Fibroblast of skin of back (primary cell): ENCODE results near the gene BCL11B.
A peak's percentile ranks its signal among the peaks of the same experiment; 100 is the strongest.

Experiments used
- DNase-seq: peaks from one replicate; pipeline ENCODE4 v3.0.0-alpha.2; 2013

Gene BCL11B

GRCh38 chr14:99179506-99179905 is 92.5 kb downstream of the BCL11B start:
- DNase-seq = no peak

- DNase-seq = no peak
Measured at GRCh38 chr14:99177886-99178835, 93.8 kb downstream of the BCL11B start.

GRCh38 chr14:99177046-99177655 is 94.8 kb downstream of the BCL11B start:
- DNase-seq = no peak

GRCh38 chr14:99176156-99176945 is 95.6 kb downstream of the BCL11B start:
- DNase-seq = no peak

GRCh38 chr14:99175331-99176155 is 96.5 kb downstream of the BCL11B start:
- no peak for DNase-seq

GRCh38 chr14:99174770-99175319 is 97.2 kb downstream of the BCL11B start:
- no peak for DNase-seq

- DNase-seq = no peak
Measured at GRCh38 chr14:99174081-99174769, 97.8 kb downstream of the BCL11B start.

GRCh38 chr14:99173506-99173905 is 98.5 kb downstream of the BCL11B start:
- no peak for DNase-seq

GRCh38 chr14:99173086-99173485 is 98.9 kb downstream of the BCL11B start:
- no peak for DNase-seq

- DNase-seq = no peak
Measured at GRCh38 chr14:99171396-99171795, 100.6 kb downstream of the BCL11B start.

GRCh38 chr14:99169776-99170356 is 102.1 kb downstream of the BCL11B start:
- DNase-seq = no peak

- no peak for DNase-seq
Measured at GRCh38 chr14:99168330-99168729, 103.7 kb downstream of the BCL11B start.

- no peak for DNase-seq
Measured at GRCh38 chr14:99166506-99166905, 105.5 kb downstream of the BCL11B start.

- no peak for DNase-seq
Measured at GRCh38 chr14:99164712-99165111, 107.3 kb downstream of the BCL11B start.

- DNase-seq = no peak
Measured at GRCh38 chr14:99163446-99163845, 108.6 kb downstream of the BCL11B start.

GRCh38 chr14:99159341-99160340 is 112.4 kb downstream of the BCL11B start:
- no peak for DNase-seq

GRCh38 chr14:99158646-99159165 is 113.3 kb downstream of the BCL11B start:
- DNase-seq = no peak

- DNase-seq = peak; percentile 24
Measured at GRCh38 chr14:99158150-99158549, 113.8 kb downstream of the BCL11B start.

- DNase-seq = no peak
Measured at GRCh38 chr14:99157676-99158075, 114.3 kb downstream of the BCL11B start.
